ENCODE results near the gene APOBR.

DNA sequence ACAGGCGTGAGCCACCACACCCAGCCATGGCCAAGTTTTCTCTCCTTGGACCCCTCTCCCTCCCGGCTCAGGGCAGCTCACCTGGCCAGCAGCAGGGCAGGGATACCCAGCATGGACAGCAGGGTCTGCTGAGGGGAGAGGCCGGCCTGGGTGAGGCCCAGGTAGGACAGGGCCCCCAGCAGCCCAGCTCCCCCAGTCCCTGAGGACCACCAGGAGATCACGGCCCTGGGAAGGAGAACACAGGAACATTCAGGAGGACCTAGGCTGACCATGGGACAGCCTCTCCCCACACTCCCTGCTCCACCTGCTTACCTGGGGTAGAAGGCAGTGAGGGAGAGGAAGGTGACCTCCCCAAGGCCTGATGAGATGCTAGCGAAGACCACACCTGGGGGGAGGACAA is 8.2 kb upstream of the APOBR start:
- TF ChIP-seq, protein P1, sequence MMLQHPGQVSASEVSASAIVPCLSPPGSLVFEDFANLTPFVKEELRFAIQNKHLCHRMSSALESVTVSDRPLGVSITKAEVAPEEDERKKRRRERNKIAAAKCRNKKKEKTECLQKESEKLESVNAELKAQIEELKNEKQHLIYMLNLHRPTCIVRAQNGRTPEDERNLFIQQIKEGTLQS (CRISPR knock-in tag; IDR thresholded peaks at IDR 0.05), result no peak
- TF ChIP-seq GABPA (IDR thresholded peaks at IDR 0.05; ENCODE audit: low read depth, low read length) (no peak), GABPA (CRISPR knock-in tag; IDR thresholded peaks at IDR 0.05; ENCODE audit: low read depth) (no peak), ZNF772 (CRISPR knock-in tag; IDR thresholded peaks at IDR 0.05) (no peak), KDM6A (CRISPR knock-in tag; IDR thresholded peaks at IDR 0.05; ENCODE audit: low read depth) (no peak), ZNF260 (CRISPR knock-in tag; IDR thresholded peaks at IDR 0.05; ENCODE audit: borderline replicate concordance, low read depth) (no peak), RNF2 (conservative IDR thresholded peaks at IDR 0.05; ENCODE audit: low read depth) (no peak), FOXK1 (CRISPR knock-in tag; IDR thresholded peaks at IDR 0.05; ENCODE audit: borderline replicate concordance, low read depth) (no peak), MAFK (conservative IDR thresholded peaks at IDR 0.05 in 1 of 2, IDR thresholded peaks at IDR 0.05 in 1 of 2; ENCODE audit: low read length in 2 of 2) (no peak), CHD4 (IDR thresholded peaks at IDR 0.05; ENCODE audit: borderline replicate concordance, low read length) (no peak)

All from HepG2 (cell line).